Adipocyte (in vitro differentiated cells): ENCODE data around the gene FLNB.

ENCODE experiments used
- DNase-seq: peaks from one replicate; pipeline ENCODE4 v3.0.0-alpha.2; 2015; ENCODE audit warnings: low read depth
- H3K27me3 ChIP-seq: replicated peaks from 2 replicates; pipeline ENCODE4 v1.7.0; 2013; ENCODE audit warnings: mild to moderate bottlenecking, low read length, moderate library complexity; ENCODE audit not compliant: control insufficient read depth, insufficient read depth
- H3K36me3 ChIP-seq: 2 replicates; pipeline ENCODE4 v1.7.0; 2013; ENCODE audit warnings: low read length, mild to moderate bottlenecking, moderate library complexity; ENCODE audit not compliant: control insufficient read depth, insufficient read depth, severe bottlenecking
- H3K4me1 ChIP-seq: 2 replicates; pipeline ENCODE4 v1.7.0; 2013; ENCODE audit warnings: mild to moderate bottlenecking, low read length, moderate library complexity; ENCODE audit not compliant: control insufficient read depth, insufficient read depth
- H3K4me3 ChIP-seq: 2 replicates; pipeline ENCODE4 v1.7.0; 2013; ENCODE audit warnings: mild to moderate bottlenecking, low read length, moderate library complexity
- H3K9ac ChIP-seq: 2 replicates; pipeline ENCODE4 v1.7.0; 2013; ENCODE audit warnings: mild to moderate bottlenecking, low read length, moderate library complexity
- H3K9me3 ChIP-seq: 2 replicates; pipeline ENCODE4 v1.7.0; 2013; ENCODE audit warnings: mild to moderate bottlenecking, low read length, moderate library complexity; ENCODE audit not compliant: control insufficient read depth

The FLNB gene

DNA sequence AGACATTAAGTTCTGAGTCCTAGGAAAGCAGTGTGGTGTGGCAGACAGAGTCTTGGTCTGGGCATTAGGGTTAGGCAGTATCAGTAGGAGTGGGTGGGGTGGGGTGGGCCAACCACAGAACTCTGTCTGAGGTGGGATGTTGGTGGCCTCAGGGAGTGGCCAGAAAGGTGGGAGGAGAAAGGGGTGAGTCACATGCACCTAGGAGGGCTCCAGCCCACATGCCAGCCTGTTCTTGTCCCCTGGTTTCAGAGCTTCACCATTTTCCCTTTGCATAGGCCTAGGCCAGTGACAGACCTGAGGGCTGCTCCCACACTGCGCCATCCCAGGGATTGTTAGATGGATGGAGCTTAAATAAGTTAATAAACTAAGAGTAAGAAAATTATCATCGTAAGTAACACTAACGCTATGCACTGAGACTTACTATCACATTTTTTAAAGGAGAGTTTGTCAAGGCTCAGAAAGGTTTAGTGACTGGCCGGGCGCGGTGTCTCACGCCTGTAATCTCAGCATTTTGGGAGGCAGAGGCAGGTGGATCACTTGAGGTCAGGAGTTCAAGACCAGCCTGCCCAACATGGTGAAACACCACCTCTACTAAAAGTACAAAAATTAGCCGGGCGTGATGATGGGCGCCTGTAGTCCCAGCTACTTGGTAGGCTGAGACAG lies 168.7 kb downstream of the FLNB start:
- no peaks in the 10 kb centered on the region for H3K36me3 ChIP-seq
- no peak overlapping the region for H3K9ac ChIP-seq
- H3K4me3 ChIP-seq = no peak overlapping the region
- peaks cover 15% of the 10 kb centered on the region for H3K4me1 ChIP-seq
- DNase-seq = no peak
- H3K9me3 ChIP-seq = no peaks in the 10 kb centered on the region
- H3K27me3 ChIP-seq = no peaks in the 10 kb centered on the region

DNA sequence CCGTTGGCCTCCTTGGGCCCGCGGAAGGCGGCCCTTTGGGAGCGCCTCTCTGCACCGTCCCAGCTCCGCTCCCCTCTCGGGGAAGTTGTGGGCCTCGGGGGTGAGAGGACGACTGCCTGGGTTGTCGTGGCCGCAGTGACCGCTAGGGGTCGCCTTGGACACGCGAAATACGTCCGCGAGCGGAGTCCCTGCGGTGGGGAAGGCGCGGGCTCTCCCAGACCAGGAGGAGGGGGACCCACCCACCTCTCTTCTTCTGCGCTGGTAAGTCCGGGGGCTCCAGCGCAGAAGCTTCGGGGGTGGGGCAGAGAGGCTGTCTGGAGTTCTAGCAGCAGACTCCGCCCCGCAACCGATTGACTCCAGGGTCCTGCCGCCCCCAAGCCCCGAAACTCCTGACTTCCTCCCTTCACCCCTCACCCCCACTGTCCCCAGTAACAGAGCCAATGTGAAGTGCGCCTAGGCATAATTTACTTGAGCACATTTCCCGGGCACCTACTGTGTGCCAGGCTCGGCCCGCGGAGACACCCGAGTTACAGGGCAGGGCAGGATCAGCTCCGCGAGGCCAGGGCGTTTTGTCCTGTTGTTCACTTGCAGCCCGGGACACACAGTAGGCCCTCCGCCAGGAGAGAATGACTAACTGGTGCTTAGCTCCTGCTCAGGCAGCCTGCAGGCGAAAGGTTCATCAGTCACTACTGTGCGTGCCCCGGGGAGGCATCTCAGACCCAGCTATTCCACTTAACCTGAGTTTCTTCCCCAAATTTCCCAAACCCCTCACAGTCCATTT lies 169.7 kb downstream of the FLNB start:
- Histone ChIP-seq H3K9me3 (no peaks in the 10 kb centered on the region), H3K9ac (peak overlapping the region; percentile 66), H3K4me3 (peak overlapping the region; percentile 71), H3K36me3 (no peaks in the 10 kb centered on the region), H3K4me1 (peaks cover 15% of the 10 kb centered on the region), H3K27me3 (no peaks in the 10 kb centered on the region)
- DNase-seq = peak; percentile 96

DNA sequence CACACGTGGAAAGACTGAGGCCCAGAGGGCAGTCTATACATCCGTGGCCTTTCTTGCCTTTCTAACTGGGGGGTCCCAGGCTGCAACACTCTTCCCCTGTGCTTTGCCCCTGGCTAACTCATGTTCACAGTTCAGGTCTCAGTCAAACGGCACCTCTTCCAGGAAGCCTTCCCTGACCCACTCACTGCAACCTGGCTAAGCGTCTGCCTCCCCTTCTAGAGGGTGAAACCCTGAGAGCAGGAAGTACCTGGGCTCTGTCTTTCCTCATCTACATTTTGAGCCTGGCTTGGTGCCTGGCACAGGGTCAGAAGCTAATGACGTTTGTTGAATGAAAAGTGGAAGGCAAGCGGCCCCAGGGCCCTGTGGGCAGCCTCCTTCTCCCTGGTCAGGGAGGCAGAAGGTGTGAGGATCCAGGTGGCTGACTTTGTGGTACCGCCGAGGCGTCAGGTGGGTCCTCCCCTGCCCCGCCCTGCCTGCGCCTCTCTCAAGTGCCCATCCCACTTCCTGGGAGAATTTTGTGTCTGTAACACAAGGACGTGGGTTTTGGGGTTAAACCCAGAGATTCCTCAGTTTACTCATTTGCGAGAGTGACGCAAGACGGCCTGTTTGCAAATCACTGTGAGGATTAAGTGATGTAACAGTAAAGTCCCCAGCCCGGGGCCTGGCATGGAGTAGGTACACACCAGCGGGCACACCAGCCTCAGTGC lies 170.5 kb downstream of the FLNB start:
- H3K36me3 ChIP-seq = no peaks in the 10 kb centered on the region
- H3K27me3 ChIP-seq = peaks cover 2% of the 10 kb centered on the region
- no peak overlapping the region for H3K4me3 ChIP-seq
- DNase-seq = no peak
- H3K9me3 ChIP-seq = no peaks in the 10 kb centered on the region
- peaks cover 15% of the 10 kb centered on the region for H3K4me1 ChIP-seq
- H3K9ac ChIP-seq = peak overlapping the region; percentile 66

DNA sequence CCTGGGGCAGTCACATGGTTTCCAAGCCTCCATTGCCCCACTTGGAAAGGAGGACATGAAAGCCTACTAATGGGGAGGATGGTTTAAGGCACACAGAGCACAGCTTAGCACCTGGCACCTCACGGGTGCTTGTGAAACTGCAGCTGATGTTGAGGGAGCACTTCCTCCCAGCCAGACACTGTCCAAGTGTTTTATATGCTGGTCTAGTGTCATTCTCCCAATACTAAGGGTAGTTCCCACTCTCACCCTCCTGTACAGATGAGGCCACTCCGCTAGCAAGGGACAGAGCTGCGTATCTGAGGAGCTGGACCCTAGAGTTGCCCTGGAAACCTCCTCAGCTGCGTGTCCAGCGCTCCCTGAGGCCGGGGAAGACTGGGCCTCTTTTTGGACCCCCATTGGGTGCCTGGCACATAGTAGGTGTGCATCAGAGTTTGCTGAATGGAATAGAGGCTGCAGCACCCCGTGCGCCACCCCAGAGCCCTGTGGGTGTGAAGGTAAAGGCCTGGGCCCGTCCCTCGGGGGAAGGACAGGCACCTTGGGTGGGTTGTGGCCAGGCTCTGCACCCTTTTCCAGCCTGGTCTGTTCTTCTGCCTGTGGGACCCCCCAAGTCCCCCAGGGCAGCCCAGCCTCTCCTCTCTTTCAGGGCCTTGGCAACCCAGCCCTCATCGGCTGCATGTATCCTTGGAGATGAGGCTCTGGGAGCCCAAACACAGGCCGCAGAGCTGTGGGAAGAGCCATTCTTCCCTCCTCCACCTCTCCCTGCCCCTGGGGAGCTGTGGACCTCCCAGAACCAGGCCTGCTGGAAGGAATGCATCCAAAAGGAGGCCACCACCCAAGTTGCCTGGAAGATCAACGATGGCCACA lies 171.2 kb downstream of the FLNB start:
- Histone ChIP-seq H3K9ac (no peak overlapping the region), H3K27me3 (peaks cover 6% of the 10 kb centered on the region), H3K36me3 (no peaks in the 10 kb centered on the region), H3K9me3 (no peaks in the 10 kb centered on the region), H3K4me3 (no peak overlapping the region), H3K4me1 (peaks cover 13% of the 10 kb centered on the region)
- no peak for DNase-seq

DNA sequence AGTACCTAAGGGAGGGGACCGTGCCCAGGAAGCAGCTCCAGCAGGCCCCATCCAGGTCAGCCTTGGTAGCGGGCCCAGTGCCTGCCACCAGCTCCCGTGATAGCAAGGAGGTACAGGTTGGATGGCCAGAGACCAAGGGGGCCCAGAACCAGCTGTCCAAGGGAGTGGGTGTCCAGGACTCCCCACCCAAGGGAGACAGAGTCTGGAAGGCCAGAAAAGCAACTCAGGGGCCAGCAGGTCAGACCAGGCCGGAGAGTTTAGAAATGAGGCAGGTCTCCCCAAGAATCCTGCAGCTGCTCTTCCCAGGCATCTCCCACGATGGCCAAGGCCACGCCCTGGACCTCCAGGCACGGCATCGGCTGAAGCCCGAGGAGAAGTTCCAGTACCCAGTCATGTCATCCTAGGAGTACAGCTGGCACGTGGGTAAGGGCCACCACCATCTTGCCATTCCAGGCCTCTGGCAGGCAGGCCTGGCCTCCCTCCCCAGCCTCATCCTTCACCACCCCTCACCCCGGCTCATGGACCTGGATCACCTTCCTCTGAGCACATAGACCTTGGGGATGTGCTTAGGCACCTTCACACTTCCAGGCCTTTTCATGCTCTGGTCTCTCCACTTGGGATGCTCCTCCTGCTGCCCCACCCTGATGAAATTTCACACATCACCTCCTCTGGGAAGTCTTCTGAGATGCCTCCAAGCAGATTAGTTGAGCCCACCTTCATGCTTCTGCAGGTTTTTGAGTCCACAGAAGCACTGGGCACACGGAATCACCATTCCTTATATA lies 172.1 kb downstream of the FLNB start:
- Histone ChIP-seq H3K4me3 (no peak overlapping the region), H3K27me3 (peaks cover 6% of the 10 kb centered on the region), H3K9ac (no peak overlapping the region), H3K4me1 (peaks cover 5% of the 10 kb centered on the region), H3K9me3 (no peaks in the 10 kb centered on the region), H3K36me3 (no peaks in the 10 kb centered on the region)
- no peak for DNase-seq

DNA sequence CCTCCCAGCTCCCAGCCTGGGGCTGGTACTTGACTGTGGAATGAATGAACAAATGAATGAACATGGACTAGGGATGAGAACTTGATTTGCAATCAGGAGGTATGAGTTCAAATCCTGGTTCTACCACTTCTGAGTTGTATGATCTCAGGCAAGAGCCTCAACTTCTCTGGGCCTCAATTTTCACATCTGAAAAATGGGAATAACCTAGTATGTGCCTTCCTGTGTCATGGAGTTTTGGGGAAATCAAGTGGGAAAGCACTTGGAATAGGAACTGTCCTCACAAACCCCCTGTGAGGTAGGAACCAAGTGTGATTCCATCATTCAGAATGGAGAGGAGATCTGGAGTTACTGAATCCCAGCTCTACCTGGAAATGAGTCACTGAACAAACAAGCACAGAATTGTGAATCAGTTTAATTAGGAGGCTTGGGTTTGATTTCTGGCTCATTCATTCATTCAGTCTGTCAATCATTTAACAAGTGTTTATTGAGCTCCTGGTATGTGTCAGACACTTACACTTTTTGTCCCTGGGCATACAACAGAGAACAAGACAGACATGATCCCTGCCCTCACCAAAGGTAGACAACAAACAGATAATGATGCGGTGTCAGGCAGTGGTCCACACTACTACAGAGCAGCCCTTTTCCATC lies 172.8 kb downstream of the FLNB start:
- DNase-seq = no peak
- no peaks in the 10 kb centered on the region for H3K36me3 ChIP-seq
- H3K9ac ChIP-seq = no peak overlapping the region
- peaks cover 6% of the 10 kb centered on the region for H3K27me3 ChIP-seq
- no peaks in the 10 kb centered on the region for H3K9me3 ChIP-seq
- H3K4me3 ChIP-seq = no peak overlapping the region
- no peaks in the 10 kb centered on the region for H3K4me1 ChIP-seq

DNA sequence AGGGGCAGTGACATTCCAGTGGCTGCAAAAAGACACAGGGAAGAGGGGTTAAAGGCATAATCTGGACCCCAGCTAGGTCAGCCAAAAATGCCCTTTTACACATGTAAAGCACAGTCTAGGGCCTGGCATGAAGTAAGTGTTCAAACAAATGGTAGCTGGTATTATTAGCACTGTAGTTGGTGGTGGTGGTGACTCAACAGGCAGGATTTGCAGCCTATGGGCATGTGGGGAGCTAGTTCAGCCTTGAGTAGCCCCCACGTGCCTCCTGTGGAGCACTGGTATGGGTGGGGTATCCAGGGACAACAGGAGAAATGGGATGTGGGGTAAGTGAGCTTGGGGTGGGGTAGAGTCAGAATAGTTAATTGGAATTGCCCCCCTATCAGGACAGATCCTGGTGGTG lies 175.0 kb downstream of the FLNB start:
- no peak overlapping the region for H3K4me3 ChIP-seq
- H3K4me1 ChIP-seq = no peaks in the 10 kb centered on the region
- no peaks in the 10 kb centered on the region for H3K36me3 ChIP-seq
- H3K9ac ChIP-seq = no peak overlapping the region
- no peaks in the 10 kb centered on the region for H3K9me3 ChIP-seq
- no peak for DNase-seq
- H3K27me3 ChIP-seq = peaks cover 6% of the 10 kb centered on the region

DNA sequence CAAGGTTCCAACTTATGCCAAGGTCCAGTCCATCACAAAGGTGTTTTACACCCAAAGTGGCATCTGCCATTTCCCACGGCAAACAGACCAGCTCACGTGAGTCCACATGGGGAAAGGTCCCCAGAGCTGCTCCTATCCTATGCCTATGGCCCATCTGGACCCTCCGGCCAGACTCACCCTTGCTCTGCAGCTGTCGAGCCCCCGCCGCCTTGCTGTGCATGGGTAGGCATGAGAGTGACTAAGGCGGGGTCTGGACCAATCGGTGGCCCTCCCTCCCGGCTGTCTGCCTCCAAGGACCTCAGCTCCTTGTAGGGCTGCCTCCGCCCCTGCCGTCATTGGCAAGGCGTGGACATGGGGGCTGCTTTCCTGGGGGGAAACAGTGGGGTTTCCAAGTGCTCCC lies 175.7 kb downstream of the FLNB start:
- H3K4me3 ChIP-seq = no peak overlapping the region
- no peak overlapping the region for H3K9ac ChIP-seq
- no peak for DNase-seq
- H3K4me1 ChIP-seq = no peaks in the 10 kb centered on the region
- H3K9me3 ChIP-seq = no peaks in the 10 kb centered on the region
- no peaks in the 10 kb centered on the region for H3K36me3 ChIP-seq
- peaks cover 6% of the 10 kb centered on the region for H3K27me3 ChIP-seq

DNA sequence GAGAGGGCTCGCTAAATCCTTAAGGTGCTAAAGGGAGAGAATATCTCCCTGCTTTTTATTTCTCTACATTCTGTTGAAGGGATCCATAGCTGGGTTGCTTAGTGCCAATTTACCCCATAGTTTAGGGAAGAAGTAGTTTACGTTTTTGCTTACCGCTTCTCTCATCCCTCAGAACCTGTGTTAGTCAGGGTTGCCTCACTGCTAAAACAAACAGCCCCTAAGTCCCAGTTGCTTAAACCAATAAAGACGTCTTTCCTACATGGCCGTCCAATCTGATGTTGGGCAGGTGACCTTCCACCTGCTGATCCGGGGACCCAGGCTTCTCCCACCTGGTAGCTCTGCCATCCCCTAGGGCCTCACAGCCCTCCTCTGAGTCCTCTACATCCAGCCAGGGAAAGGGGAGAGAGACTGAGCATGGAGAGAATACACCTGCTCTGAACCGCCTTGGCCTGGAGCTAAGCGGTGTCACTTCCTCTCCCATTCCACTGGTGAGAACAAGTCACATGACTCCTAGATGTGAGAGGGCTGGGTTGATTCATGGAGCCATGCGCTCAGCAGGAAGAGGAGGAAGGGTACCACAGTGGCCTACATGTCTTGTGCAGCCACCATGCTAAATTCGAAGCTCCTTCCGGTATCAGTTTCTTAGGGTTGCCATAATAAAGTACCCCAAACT lies 176.2 kb downstream of the FLNB start:
- no peak overlapping the region for H3K9ac ChIP-seq
- peaks cover 6% of the 10 kb centered on the region for H3K27me3 ChIP-seq
- H3K4me3 ChIP-seq = no peak overlapping the region
- H3K36me3 ChIP-seq = no peaks in the 10 kb centered on the region
- no peak for DNase-seq
- H3K9me3 ChIP-seq = no peaks in the 10 kb centered on the region
- H3K4me1 ChIP-seq = no peaks in the 10 kb centered on the region

DNA sequence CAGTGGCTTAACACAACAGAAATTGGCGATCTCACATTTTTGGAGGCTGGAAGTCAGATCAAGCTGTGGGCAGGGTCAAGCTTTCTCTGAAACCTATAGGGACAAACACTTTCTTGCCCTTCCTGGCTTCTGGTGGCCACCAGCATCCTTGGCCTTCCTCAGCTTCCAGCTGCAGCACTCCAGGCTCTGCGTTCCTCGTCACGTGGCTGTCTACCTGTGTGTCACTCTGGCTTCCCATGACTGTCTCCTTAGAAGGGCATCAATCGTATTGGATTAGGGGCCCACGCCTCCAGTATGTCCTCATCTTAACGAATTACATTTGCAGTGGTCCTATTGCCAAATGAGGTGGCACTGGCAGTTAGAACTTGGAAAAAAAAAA lies 176.7 kb downstream of the FLNB start:
- peaks cover 6% of the 10 kb centered on the region for H3K27me3 ChIP-seq
- H3K9me3 ChIP-seq = no peaks in the 10 kb centered on the region
- no peaks in the 10 kb centered on the region for H3K36me3 ChIP-seq
- DNase-seq = no peak
- H3K4me3 ChIP-seq = no peak overlapping the region
- H3K9ac ChIP-seq = no peak overlapping the region
- no peaks in the 10 kb centered on the region for H3K4me1 ChIP-seq
